SK-N-SH treated with all-trans-retinoic acid at 6 μM for 48 hours (cell line): ENCODE results near the gene ECHS1.

Experiments
- POU6F1 ChIP-seq: fragments of 250-450 bp; sonication (Bioruptor Pico); IDR thresholded peaks from 2 replicates; pipeline ENCODE4 v1.8.0; 2021; ENCODE audit warnings: low read depth, mild to moderate bottlenecking, moderate library complexity, borderline replicate concordance
- RARB ChIP-seq: fragments of 250-450 bp; sonication (Bioruptor Pico); IDR thresholded peaks from 2 replicates; pipeline ENCODE4 v1.8.0; 2021; ENCODE audit warnings: mild to moderate bottlenecking, moderate library complexity
- ZNF70 ChIP-seq: fragments of 450-650 bp; formaldehyde crosslinking; IDR thresholded peaks from 2 replicates; pipeline ENCODE4 v1.5.0; 2020; ENCODE audit warnings: mild to moderate bottlenecking, moderate library complexity

- TF ChIP-seq RARB (CRISPR knock-in tag) (no peak), POU6F1 (no peak), ZNF70 (CRISPR knock-in tag) (no peak)
These were observed 24.0 kb downstream of the ECHS1 start for GRCh38 chr10:133349160-133349568.
